Measurements from ENCODE around the gene LRRK1. TPM values are rescaled to one million over a fixed set of nuclear protein-coding genes. Genes with fewer than 3 reads are reported as not detected.

LRRK1 gene
- total RNA-seq, 4 donors from 2014 or later, result 9.4 to 35.5 (median 16.9) TPM

DNA sequence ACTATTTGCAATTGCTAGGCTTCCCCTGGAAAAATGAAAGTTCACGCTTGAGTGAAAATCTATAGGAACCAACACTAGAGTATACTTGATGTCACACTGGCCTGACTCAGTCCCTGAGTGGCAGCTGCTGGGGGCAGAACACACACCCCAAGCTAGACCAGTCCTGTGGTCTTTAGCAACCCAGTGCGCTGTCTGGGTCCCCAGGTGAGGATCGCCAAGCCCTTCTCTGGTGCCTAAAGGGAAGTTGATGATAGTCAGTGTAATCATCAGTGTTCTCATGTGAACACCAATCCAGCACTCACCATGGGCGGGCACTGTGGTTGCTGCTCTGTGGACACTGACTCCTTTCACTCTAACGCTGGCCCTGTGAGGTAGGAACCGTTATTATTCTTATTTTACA is 28.3 kb upstream of the LRRK1 start:
- no peak for ATAC-seq (ENCODE audit: low FRiP score)
- TF ChIP-seq, protein P1, sequence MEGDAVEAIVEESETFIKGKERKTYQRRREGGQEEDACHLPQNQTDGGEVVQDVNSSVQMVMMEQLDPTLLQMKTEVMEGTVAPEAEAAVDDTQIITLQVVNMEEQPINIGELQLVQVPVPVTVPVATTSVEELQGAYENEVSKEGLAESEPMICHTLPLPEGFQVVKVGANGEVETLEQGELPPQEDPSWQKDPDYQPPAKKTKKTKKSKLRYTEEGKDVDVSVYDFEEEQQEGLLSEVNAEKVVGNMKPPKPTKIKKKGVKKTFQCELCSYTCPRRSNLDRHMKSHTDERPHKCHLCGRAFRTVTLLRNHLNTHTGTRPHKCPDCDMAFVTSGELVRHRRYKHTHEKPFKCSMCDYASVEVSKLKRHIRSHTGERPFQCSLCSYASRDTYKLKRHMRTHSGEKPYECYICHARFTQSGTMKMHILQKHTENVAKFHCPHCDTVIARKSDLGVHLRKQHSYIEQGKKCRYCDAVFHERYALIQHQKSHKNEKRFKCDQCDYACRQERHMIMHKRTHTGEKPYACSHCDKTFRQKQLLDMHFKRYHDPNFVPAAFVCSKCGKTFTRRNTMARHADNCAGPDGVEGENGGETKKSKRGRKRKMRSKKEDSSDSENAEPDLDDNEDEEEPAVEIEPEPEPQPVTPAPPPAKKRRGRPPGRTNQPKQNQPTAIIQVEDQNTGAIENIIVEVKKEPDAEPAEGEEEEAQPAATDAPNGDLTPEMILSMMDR (IDR thresholded peaks at IDR 0.05), result no peak
- no peak for DNase-seq (ENCODE audit: low spot score)

- DNase-seq (ENCODE audit: low spot score) (no peak), ATAC-seq (ENCODE audit: low FRiP score) (no peak)
- TF ChIP-seq, protein P1 (IDR thresholded peaks at IDR 0.05), result no peak
Measured at GRCh38 chr15:100891307-100892012, 27.7 kb upstream of the LRRK1 start.

DNA sequence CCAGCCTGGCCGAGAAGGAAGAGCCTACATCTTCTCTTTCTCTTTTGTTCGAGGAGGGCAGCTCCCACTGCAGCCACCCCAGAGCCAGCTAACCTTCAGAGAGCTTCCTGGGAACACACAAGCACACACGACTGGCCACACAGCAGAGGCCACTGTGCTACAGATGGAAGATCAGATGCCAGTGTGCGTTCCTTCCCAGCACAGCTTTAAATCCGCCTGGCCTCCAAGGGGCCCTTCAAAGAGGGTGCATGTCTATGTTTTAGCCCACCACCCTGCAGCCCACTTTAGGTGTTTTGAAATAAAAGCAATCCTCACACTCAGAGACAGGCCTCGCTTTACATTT is 27.2 kb upstream of the LRRK1 start:
- DNase-seq (ENCODE audit: low spot score) (no peak), ATAC-seq (ENCODE audit: low FRiP score) (no peak)
- TF ChIP-seq, protein P1 (IDR thresholded peaks at IDR 0.05), result no peak

- DNase-seq (ENCODE audit: low spot score), result no peak
- ATAC-seq (ENCODE audit: low FRiP score), result no peak
- TF ChIP-seq, protein P1 (IDR thresholded peaks at IDR 0.05), result no peak
Measured at GRCh38 chr15:100893261-100893963, 25.7 kb upstream of the LRRK1 start.

GRCh38 chr15:100893964-100894295 is 25.2 kb upstream of the LRRK1 start:
- no peak for DNase-seq (ENCODE audit: low spot score)
- TF ChIP-seq, protein P1 (IDR thresholded peaks at IDR 0.05), result no peak
- ATAC-seq (ENCODE audit: low FRiP score), result no peak

DNA sequence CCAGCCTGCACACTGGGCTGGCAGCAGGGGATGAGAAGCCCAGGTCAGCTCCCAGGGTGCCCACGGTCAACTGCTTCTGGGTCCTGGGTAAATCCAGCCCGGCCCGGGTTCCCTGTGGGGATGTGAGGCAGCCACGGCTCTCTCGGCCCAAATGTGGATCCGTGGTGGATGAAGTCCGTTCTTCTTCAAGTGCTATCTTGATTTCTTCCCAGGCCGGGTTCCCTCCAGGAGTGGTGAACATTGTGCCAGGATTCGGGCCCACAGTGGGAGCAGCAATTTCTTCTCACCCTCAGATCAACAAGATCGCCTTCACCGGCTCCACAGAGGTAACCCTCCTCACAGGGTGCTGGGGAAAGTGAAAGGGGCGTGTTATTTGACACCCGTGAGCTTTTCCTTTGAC is 23.4 kb upstream of the LRRK1 start:
- peak; percentile 12 for DNase-seq (ENCODE audit: low spot score)

More for the DNA sequence above, 23.4 kb upstream of the LRRK1 start:
- TF ChIP-seq, protein P1 (IDR thresholded peaks at IDR 0.05), result no peak
- no peak for ATAC-seq (ENCODE audit: low FRiP score)
